Panc1 (cell line): ENCODE data around the gene REX1BD. TPM values are rescaled to one million over a fixed set of nuclear protein-coding genes. Genes with fewer than 3 reads are reported as not detected.
A peak's percentile ranks its signal among the peaks of the same experiment; 100 is the strongest.

ENCODE experiments used
- ATAC-seq: fragments of 200-7000 bp; cut with Tn5 transposase; 2 replicates; pipeline ENCODE4 v1.9.1; 2020; ENCODE audit warnings: mild to moderate bottlenecking, moderate library complexity
- BruUV-seq: library from RNA; stranded (reverse); fragments of 400-500 nt; replicated peaks from 2 replicates; lab custom pipeline; 2021; lab: Mats Ljungman, UMichigan
- CTCF ChIA-PET: fragments of 300-600 bp; sonication (Branson Sonifier 250); formaldehyde crosslinking; loops from one replicate; lab custom pipeline; 2022; ENCODE audit warnings: antibody characterized with exemption; lab: Charles Lee
- POLR2A ChIA-PET: fragments of 300-600 bp; sonication (Branson Sonifier 250); formaldehyde crosslinking; loops from one replicate; lab custom pipeline; 2022; ENCODE audit warnings: antibody characterized with exemption; lab: Charles Lee
- DNase-seq: peaks from one replicate; pipeline ENCODE4 v3.0.0-alpha.2; 2010; ENCODE audit warnings: low read depth, low spot score
- H3K27ac ChIP-seq: 2 replicates; pipeline ENCODE4 v1.5.1; 2011; ENCODE audit warnings: mild to moderate bottlenecking, low read length, inconsistent platforms
- H3K27me3 ChIP-seq: fragments of 200-500 bp; sonication (Bioruptor generic); 2 replicates; pipeline ENCODE4 v1.6.0; 2014; ENCODE audit warnings: low read length, inconsistent platforms; ENCODE audit not compliant: control insufficient read depth, insufficient read depth
- H3K36me3 ChIP-seq: fragments of 200-500 bp; sonication (Bioruptor generic); 2 replicates; pipeline ENCODE4 v1.5.1; 2014; ENCODE audit warnings: inconsistent platforms, mild to moderate bottlenecking, low read length, moderate library complexity; ENCODE audit not compliant: control insufficient read depth, insufficient read depth
- H3K4me1 ChIP-seq: 2 replicates; pipeline ENCODE4 v1.5.1; 2011; ENCODE audit warnings: inconsistent platforms, mild to moderate bottlenecking, low read length, moderate library complexity; ENCODE audit not compliant: control insufficient read depth, insufficient read depth
- H3K4me3 ChIP-seq, 2 experiments: 2 replicates each; pipeline ENCODE4 v1.5.1; 2011 to 2012; ENCODE audit warnings: low read depth in 2 of 2, low read length in 2 of 2, mild to moderate bottlenecking in 2 of 2, inconsistent platforms in 1 of 2, moderate library complexity in 1 of 2
- H3K9me3 ChIP-seq: fragments of 200-500 bp; sonication (Bioruptor generic); 2 replicates; pipeline ENCODE4 v1.5.1; 2014; ENCODE audit warnings: low read depth, mild to moderate bottlenecking, inconsistent platforms, low read length, moderate library complexity; ENCODE audit not compliant: control insufficient read depth, insufficient read depth
- CTCF ChIP-seq: fragments of 450-650 bp; IDR thresholded peaks from 2 replicates; pipeline ENCODE4 v1.5.1; 2017; ENCODE audit warnings: mild to moderate bottlenecking
- POLR2AphosphoS5 ChIP-seq: IDR thresholded peaks from 2 replicates; pipeline ENCODE4 v1.6.1; 2012; ENCODE audit warnings: mild to moderate bottlenecking, low read depth, low read length, moderate library complexity
- SIN3A ChIP-seq: IDR thresholded peaks from 2 replicates; pipeline ENCODE4 v1.6.1; 2012; ENCODE audit warnings: low read depth, mild to moderate bottlenecking, low read length, moderate library complexity, borderline replicate concordance; ENCODE audit not compliant: insufficient read depth
- TCF7L2 ChIP-seq: IDR thresholded peaks from 2 replicates; pipeline ENCODE4 v1.6.1; 2011; ENCODE audit warnings: mild to moderate bottlenecking, low read depth, low read length, inconsistent platforms
- in situ Hi-C: cut with HindIII; loops from 2 replicates; pipeline ENCODE4 v1.10.0; 2016; ENCODE audit warnings: low sequenced_read_pairs, low pct_unique_long_range_greater_than_20kb
- intact Hi-C: fragments of 100-400 bp; cut with micrococcal nuclease; formaldehyde crosslinking; loops from one replicate; pipeline ENCODE4 v1.10.0; 2022; ENCODE audit not compliant: unreplicated experiment
- total RNA-seq: library from RNA; stranded (reverse); gene quantifications from one replicate; pipeline ENCODE4 v1.2.1, GENCODE V29; 2021; ENCODE audit not compliant: unreplicated experiment
- TF ChIP-seq, protein P1 (sequence below), 2 experiments: IDR thresholded peaks; 2 replicates each; pipeline ENCODE4 v1.6.1; 2011 to 2012; ENCODE audit warnings: low read depth in 2 of 2, control low read depth in 1 of 2, low read length in 1 of 2, mild to moderate bottlenecking in 1 of 2, moderate library complexity in 1 of 2; ENCODE audit not compliant: insufficient read depth in 1 of 2

REX1BD gene
- total RNA-seq, 1 experiment from 2014 or later = 32.0 TPM

- Histone ChIP-seq H3K4me1 (no peaks in the 10 kb centered on the region), H3K27me3 (no peaks in the 10 kb centered on the region), H3K36me3 (no peaks in the 10 kb centered on the region), H3K9me3 (no peaks in the 10 kb centered on the region), H3K4me3 (peak overlapping the region; percentile 68 to 69), H3K27ac (no peak overlapping the region)
- intact Hi-C loops (no loop called here), in situ Hi-C loops (no loop called here)
- BruUV-seq = no TSS peak
- ATAC-seq (no peak), DNase-seq (no peak)
- TF ChIP-seq CTCF (no peak), POLR2AphosphoS5 (no peak), TCF7L2 (no peak), SIN3A (no peak)
- TF ChIP-seq, protein P1, sequence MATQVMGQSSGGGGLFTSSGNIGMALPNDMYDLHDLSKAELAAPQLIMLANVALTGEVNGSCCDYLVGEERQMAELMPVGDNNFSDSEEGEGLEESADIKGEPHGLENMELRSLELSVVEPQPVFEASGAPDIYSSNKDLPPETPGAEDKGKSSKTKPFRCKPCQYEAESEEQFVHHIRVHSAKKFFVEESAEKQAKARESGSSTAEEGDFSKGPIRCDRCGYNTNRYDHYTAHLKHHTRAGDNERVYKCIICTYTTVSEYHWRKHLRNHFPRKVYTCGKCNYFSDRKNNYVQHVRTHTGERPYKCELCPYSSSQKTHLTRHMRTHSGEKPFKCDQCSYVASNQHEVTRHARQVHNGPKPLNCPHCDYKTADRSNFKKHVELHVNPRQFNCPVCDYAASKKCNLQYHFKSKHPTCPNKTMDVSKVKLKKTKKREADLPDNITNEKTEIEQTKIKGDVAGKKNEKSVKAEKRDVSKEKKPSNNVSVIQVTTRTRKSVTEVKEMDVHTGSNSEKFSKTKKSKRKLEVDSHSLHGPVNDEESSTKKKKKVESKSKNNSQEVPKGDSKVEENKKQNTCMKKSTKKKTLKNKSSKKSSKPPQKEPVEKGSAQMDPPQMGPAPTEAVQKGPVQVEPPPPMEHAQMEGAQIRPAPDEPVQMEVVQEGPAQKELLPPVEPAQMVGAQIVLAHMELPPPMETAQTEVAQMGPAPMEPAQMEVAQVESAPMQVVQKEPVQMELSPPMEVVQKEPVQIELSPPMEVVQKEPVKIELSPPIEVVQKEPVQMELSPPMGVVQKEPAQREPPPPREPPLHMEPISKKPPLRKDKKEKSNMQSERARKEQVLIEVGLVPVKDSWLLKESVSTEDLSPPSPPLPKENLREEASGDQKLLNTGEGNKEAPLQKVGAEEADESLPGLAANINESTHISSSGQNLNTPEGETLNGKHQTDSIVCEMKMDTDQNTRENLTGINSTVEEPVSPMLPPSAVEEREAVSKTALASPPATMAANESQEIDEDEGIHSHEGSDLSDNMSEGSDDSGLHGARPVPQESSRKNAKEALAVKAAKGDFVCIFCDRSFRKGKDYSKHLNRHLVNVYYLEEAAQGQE (IDR thresholded peaks at IDR 0.05; ENCODE audit: insufficient read depth in 1 of 2, low read depth in 2 of 2, low read length in 1 of 2) = no peak
- POLR2A ChIA-PET = no interaction called here
- CTCF ChIA-PET = no interaction called here
Measured at GRCh38 chr19:18637673-18638630, 49.4 kb downstream of the REX1BD start.

- intact Hi-C loops = no loop called here
- no peaks in the 10 kb centered on the region for H3K27me3 ChIP-seq
- H3K4me3 ChIP-seq = no peak overlapping the region
- BruUV-seq = no TSS peak
- in situ Hi-C loops = no loop called here
- H3K36me3 ChIP-seq = no peaks in the 10 kb centered on the region
- no peak overlapping the region for H3K27ac ChIP-seq
- ATAC-seq = no peak
- H3K4me1 ChIP-seq = no peaks in the 10 kb centered on the region
- no peak for DNase-seq
- TF ChIP-seq CTCF (no peak), POLR2AphosphoS5 (no peak)
- TF ChIP-seq, protein P1 (IDR thresholded peaks at IDR 0.05; ENCODE audit: insufficient read depth in 1 of 2, low read depth in 2 of 2, low read length in 1 of 2) = no peak
- no peaks in the 10 kb centered on the region for H3K9me3 ChIP-seq
- ChIA-PET CTCF (no interaction called here), POLR2A (no interaction called here)
Measured at GRCh38 chr19:18639706-18640243, 51.2 kb downstream of the REX1BD start.
